CD1c-positive myeloid dendritic cell (primary cell): ENCODE measurements around the gene ARID5B.
"Not testable (repeated sequence)": the region's sequence is repeated elsewhere in the genome, so short reads cannot be mapped to it uniquely, and the experiment has no call there.

Experiments used
- DNase-seq: peaks from one replicate; pipeline ENCODE4 v3.0.0-alpha.2; 2016; ENCODE audit errors: extremely low spot score

ARID5B gene

DNA sequence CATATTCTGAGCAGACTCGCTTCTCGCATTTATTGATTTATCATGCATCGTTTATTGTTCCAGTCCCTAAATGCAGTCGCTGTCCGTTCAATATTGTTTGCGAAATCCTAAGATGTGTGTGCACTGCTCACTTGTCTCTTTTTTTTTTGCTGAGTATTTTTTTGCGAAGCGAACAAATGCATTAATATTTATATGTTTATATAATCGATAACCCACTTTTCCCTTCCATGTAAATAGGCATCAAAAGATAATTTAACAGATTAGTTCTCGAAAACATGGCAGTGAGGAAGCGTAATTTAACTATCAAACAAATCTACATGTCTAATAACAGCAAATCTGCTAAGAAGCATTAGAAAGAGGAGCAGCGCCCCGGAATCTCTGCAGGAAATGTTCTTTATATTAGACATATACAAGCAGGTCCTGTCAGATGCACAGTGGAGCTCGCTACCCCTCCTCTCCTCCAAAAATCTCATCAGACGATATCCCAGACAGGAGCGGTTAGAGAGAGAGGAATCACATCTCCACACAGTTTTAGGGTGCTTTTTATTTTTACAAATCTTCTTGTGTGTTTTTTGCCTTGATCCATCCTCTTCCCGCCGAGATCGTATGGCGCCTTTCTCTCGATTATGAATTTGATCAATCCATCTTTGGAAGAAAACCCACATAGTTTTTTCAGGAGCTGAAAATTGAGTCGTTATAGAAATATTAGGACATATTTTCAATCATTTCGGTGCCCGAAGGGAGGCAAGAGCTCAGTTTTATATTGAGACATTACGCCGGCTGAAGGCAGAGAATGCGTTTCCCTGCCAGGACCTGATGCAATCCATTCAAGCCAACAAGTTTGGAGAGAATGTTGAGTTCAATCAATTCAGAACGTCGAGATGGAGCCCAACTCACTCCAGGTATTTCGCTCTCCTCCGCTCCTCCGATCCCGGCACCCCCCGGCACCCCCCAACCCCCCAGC lies at the start of gene ARID5B:
Gene ARID5B (plus strand): TSS at position 871 of the 964 bp plus-strand sequence. CDS start 11 bp downstream, at position 882.
- peak; percentile 50 for DNase-seq

- DNase-seq = no peak
Measured at GRCh38 chr10:61852261-61852660, 49.2 kb upstream of the ARID5B start.

GRCh38 chr10:61855771-61856170 lies 45.7 kb upstream of the ARID5B start:
- DNase-seq = no peak

DNA sequence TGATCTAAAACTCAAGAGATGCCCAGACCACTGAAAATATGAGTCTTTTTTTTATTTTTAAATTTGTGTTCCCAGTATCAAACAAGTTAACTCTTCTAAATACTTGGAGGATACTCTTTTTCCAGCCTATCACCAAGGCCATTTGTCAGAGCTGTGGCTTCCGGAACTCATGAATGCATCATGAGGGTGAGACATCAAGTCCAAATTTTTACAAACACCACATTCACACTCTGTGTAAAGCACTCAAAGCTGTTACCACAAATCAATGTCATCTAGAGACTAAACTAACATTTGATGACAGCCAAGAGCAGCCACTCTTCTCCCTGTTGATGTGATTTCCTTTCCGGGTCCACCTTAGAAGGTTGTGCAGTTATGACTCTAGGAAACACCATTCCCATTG lies 43.8 kb upstream of the ARID5B start:
- no peak for DNase-seq

DNA sequence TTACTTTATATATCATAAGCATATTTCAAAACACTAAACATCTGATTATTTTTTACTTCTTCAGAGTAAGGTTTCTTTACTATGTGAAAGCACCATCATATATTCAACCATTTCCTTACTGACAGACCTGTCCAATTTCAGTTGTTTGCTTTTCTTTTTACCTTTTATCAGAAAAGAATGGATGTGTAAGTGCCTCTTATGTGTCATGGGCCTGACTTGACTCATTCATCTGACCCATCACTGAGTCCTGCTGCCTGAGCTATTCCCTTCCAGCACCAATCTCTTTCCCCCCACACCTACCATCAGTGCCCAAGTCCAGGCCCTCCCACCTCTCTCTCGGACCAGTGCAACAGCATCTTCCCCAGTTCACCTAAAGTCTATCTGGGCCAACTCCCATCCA lies 41.7 kb upstream of the ARID5B start:
- no peak for DNase-seq

DNA sequence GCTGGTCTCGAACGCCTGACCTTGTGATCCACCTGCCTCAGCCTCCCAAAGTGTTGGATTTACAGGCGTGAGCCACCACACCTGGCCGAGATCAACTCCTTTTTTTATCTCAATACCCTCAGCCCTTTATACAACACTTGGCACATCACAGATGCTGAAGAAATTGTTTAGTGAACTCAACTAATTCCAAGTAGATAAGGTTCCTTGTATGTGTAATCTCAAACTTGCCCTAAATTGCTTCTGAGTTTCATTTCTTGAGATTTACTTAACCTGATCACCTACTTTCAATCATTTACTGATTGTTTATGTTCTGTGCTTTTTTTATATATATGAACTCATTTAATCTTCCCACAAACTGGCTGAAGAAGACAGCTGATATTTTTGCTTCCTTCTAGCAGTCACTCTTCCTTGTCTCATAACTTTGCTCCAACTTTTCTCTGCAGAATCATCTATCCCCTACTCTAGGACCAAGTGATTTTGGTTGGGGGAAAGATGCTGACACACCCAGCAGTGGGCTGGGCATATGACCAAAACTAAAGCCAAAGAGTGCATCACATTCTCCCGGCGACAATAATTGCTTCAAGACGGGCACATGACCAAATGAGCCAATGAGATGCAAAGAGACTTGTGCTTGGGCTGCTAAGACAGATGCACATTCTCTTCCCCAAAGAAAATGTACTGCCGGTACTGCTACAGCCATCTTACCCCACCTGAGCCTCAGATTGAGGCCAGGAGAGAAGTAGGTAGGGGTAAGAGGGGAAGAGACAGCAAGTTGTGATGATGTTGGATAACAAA lies 40.3 kb upstream of the ARID5B start:
- no peak for DNase-seq

DNA sequence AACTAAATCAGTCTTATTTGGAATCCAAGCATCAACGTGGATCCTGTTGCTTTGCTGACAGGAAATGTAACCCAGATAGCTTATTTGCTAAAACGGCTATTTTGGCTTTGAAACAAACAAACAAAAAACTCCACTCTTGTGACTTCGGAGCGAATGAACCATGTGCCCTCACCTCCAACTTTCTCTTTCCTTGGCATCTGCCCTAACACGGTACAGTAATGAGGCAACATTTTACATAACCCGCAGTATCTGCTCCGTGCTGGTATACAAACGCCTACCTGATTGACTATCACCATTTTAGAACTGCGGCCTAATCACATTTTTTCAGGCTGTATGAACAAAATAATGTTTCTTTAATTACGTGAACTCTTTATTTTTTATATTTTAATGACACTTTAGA lies 37.5 kb upstream of the ARID5B start:
- DNase-seq = no peak

- no peak for DNase-seq
Measured at GRCh38 chr10:61866700-61867368, 34.7 kb upstream of the ARID5B start.

DNA sequence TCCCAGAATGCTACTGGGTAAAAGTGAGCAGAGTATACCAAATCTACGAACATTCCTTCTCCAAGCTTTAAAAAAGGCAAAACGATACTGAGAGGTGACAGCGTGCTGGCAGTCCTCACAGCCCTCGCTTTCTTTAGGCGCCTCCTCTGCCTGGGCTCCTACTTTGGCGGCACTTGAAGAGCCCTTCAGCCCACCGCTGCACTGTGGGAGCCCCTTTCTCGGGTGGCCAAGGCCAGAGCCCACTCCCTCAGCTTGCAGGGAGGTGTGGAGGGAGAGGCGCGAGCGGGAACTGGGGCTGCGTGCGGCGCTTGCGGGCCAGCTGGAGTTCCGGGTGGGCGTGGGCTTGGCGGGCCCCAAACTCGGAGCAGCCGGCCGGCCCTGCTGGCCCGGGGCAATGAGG lies 34.1 kb upstream of the ARID5B start:
- DNase-seq = not testable (repeated sequence)

DNA sequence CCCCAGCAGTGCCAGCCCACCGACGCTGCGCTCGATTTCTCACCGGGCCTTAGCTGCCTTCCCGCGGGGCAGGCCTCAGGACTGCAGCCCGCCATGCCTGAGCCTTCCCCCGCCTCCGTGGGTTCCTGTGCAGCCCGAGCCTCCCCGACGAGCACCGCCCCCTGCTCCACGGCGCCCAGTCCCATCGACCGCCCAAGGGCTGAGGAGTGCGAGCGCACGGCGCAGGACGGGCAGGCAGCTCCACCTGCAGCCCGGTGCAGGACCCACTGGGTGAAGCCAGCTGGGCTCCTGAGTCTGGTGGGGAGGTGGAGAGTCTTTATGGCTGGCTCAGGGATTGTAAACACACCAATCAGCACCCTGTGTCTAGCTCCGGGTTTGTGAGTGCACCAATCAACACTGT lies 33.7 kb upstream of the ARID5B start:
- peak; percentile 18 for DNase-seq

GRCh38 chr10:61869041-61869675 lies 32.3 kb upstream of the ARID5B start:
- DNase-seq = no peak

DNA sequence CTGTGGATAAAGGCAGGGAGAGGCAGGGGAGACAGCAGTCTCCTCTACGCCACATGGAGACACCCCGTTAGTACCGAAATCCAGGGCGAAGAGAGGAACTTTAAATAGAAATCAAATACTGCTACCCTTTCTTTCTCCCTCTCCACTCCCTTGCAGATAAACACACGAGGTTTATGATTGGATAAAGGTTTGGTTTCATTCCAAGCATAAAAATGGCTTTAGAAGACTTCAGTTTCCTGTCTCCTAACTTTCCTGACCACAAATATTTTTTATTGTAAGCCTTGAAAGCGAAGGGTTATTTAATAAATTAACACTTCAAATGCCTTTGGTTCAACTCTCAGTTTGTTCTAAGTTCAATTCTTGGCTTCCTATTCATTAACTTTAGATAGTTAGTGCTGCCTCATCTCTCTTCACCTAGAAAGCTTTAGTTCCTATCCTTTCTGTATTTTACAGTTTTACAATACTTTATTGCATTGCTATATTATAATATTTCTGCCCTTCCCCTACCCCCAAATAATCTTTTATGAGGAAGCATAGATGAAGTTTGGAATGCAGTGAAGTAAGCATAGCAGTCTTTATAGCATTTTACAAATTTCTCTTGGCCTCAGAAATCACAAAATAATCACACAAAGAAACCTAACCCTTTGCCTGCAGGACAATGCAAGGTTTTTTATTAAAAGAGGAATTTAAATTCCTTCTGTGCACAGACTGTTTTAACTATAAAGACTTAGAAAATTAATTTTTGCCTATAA lies 31.5 kb upstream of the ARID5B start:
- no peak for DNase-seq

GRCh38 chr10:61870526-61870895 lies 31.0 kb upstream of the ARID5B start:
- no peak for DNase-seq

DNA sequence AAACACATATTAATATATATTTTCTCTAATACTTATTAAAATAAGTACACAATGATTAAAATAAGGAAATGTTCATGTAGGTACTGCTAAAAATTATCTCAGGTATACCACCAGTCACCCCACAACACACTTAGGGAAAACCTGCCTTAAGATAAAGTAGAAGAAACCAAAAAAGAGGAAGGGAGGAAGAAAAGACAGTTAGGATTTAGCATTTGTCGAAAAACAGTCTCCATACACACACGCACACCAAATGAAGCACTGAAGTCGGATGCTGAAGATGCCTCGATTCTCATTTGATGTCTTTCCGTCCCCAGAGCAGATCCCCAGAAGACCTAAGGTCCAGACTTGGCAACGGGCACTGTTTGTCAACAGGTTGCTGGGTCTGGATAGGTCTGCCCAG lies 30.0 kb upstream of the ARID5B start:
- DNase-seq = no peak

DNA sequence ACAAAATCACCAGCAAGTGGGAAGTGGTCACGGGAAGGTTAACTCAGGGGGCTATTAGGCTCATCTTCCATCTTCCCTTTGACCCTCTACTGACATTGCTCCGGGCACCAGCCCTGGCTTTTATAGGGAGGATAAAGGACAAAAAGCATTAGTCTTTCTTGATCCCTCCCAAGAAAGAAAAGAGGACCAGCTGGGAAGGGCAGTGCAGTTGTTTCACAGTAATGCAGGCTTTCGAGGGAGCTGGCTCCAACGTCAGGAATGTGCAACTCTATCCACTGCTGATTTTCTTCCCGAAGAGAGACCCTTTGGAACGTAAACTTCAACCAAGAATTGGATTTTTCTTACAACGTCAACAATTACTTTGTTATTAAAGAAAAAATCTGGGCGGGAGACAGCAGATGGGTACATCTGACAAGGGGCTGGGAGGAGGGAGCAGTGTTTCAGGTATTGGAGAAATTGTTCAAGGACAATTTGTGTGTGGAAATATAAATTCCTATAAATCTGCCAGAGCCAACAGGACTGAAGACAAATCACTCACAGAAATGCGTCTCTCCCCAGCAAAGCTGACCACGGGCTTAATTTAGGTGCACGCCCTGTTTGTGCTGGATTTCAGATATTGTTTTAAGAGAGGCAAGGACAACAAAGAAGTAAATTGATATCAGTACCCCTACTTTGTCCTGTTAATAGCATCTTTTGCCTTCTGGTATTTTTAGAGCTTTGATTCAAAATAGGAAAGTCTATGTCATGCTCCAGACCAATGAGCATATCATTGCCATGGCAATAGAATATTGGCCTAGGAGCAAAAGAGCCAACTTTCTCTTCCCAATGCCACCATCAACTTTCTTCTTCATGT lies 23.4 kb upstream of the ARID5B start:
- DNase-seq = no peak

DNA sequence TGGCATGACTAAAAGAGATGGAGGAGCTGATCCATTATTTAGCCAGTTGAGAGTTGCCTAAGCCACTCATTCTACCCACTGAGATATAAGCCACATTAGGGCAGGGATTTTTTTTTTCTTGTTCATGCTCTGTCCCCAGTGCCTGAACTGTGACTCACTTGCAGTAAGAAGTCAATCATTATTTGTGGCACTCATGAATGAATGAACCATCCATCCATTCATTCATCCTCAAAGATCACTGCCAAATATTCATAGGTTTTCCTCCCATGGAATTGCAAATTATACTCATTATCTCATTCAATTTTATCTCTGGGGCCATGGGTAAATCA lies 22.8 kb upstream of the ARID5B start:
- no peak for DNase-seq

DNA sequence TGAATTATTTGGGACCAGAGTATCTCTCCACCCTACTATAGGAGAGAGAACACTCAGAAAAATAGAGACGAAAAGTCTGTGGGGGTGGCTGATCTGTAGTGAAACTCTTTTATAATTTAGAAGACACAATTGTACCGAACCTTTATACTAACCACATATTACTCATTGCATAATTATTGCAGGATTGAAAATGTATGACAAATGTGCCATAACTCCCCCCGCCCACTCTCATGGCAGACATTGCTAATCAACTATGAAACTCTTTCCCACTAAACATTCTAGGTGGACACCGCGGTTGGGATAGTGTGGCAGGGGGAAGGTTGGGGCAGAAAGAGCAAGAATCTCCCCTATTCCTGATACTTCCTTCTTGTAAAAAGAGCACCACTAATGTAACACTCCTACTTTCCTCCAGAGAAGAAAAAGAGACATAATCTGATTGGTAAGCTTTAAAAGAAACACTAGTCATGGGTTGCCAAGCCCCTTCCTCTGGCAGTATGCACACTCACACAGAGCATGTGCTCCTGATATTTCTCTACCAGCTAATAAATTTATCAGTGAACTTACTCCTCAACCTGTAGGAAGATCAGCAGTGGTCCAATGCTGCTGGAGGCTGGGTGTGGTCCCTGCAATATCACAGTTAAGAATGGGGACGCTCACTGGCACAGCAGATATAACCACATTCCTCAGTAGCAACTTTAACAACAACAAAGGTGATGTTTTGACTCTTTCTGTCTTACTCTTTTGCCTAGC lies 18.7 kb upstream of the ARID5B start:
- DNase-seq = no peak

DNA sequence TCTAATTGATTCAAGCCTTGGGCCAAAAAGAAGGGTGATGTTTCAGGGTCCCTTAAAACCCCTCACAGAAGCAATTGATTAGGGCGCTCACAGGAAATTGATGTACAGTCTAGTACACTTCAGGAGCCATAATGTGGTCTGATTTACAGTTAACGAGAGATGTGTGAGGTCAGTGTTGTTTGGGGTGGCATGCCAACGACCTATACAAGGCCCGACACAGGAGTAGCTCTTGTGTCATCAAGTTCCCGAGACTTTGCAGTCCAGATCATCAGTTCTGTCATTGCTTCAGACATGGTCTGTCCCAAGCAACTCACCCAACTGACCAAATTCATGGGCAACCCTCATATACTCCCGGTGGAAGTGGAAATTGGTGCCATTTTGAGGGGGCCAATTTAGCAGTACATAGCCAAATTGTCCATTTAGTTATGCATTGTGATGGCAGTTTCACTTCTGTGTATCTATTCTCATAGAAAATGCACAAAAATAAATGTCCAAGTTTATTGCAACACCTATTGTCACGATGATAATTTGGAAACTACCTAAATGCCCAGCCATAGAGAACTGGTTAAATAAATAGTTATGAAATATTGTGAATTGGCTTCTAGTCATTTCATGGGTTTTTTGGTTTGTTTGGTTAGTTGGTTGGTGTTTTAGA lies 18.0 kb upstream of the ARID5B start:
- peak; percentile 22 for DNase-seq

GRCh38 chr10:61887772-61888171 lies 13.7 kb upstream of the ARID5B start:
- no peak for DNase-seq
